Occipital lobe (tissue), 2 donors: ENCODE data around the gene TTC28. TPM values are rescaled to one million over a fixed set of nuclear protein-coding genes. Genes with fewer than 3 reads are reported as not detected.
"Not testable (repeated sequence)": the region's sequence is repeated elsewhere in the genome, so short reads cannot be mapped to it uniquely, and the experiment has no call there.

Experiments used
- DNase-seq: peaks from one replicate; lab custom pipeline; 2025; lab: John Stamatoyannopoulos, UW
- total RNA-seq: library from RNA; depleted of rRNA; stranded (reverse); fragments of >200 nt; gene quantifications from one replicate; pipeline ENCODE4 v1.2.3, GENCODE V29; 2014

TTC28 gene
- total RNA-seq, 1 donor from 2014 or later, result 157 TPM

DNA sequence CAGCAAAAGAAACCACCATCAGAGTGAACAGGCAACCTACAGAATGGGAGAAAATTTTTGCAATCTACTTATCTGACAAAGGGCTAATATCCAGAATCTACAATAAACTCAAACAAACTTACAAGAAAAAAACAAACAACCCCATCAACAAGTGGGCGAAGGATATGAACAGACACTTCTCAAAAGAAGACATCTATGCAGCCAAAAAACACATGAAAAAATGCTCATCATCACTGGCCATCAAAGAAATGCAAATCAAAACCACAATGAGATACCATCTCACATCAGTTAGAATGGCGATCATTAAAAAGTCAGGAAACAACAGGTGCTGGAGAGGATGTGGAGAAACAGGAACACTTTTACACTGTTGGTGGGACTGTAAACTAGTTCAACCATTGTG is 188.4 kb downstream of the TTC28 start:
- DNase-seq, result not testable (repeated sequence)

DNA sequence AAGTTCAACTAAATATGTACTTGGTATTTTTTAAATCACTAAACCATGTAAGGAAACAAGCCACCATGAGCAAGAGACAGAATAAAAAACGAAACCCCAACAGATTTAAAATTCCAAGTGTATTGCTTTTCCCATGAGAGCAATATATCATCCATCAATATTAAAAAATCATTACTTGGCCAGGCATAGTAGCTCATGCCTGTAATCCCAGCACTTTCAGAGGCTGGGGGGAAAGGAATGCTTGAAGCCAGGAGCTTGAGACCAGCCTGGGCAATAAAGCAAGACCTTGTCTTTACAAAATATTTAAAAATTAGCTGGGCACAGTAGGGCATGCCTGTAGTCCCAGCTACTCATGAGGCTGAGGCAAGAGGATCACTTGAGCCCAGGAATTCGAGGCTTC is 190.8 kb downstream of the TTC28 start:
- DNase-seq, result no peak

DNA sequence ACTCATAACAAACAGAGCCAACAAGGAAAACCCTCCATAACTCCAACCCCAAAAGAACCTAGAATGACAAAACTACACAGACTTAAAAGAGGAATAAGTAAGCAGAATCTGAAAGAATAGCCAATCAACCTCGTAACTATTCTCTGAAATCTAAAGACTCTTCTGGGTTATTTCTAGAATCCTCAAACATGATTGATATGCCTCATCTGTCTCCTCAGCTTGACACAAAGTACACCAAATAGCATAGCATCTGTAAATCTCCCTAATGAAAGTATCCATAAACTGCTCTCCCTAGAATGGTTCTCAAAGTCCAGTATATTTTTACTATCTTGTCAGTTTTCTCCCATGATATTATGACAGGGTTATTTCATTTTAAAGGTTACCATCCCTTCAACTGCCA is 195.0 kb downstream of the TTC28 start:
- DNase-seq, result no peak

DNA sequence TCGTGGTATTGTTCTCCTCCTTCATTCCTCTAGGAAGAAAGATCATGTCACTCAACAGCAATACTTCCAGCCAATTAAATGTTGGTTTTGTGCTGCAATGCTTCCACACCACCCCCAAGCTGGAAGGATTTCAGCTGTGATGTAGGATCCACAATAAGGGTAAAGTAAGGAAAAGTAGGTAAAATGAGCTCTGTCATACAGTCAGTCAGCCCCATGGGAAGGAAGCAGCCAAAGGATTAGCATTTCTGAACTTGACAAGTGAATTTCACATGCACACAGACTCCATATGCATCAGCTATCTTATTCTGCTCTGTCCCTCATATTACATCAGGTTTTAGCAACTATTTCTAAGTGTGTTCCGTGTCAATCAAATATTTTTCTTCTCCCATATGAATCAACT is 197.9 kb downstream of the TTC28 start:
- no peak for DNase-seq

GRCh38 chr22:28480000-28480715 is 199.5 kb downstream of the TTC28 start:
- no peak for DNase-seq

GRCh38 chr22:28478564-28478963 is 201.1 kb downstream of the TTC28 start:
- no peak for DNase-seq

DNA sequence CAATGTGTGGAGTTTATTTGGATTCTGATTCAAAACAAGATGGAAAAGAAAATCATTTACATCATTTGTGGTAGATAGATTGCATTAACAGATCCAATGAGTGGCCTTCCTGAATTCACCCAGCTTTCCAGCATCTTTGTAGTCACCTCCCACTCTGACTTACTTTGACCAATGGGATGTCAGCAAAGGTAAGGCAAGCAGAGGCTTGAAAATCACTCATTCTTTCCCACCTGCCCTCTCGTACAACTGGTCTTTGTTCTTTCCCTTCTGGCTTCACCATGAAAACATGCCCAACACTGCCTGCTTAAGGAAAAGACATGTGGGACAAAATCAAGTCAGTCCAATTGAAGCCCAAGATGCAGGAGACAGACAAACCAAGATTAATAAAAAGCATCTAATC is 202.1 kb downstream of the TTC28 start:
- no peak for DNase-seq

DNA sequence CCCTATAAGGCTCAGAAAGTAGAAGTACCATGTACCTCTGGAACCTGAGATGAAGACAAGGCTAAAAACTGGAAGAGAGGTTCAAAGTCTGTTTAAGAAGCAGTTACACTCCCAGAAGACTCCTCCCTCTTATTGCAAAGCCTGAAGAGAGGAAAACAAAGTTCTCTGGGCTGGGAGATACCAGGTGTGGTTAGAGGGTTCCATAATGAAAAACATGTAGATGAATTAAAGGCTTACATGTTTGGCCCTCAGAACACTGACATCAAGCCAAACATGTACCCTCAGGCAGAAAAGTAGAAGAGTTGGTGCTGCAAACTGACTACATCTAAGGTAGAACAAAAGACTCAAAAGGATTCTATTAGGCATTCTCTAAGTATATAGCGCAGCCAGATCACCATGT is 205.3 kb downstream of the TTC28 start:
- DNase-seq, result no peak

GRCh38 chr22:28473258-28473657 is 206.4 kb downstream of the TTC28 start:
- no peak for DNase-seq

DNA sequence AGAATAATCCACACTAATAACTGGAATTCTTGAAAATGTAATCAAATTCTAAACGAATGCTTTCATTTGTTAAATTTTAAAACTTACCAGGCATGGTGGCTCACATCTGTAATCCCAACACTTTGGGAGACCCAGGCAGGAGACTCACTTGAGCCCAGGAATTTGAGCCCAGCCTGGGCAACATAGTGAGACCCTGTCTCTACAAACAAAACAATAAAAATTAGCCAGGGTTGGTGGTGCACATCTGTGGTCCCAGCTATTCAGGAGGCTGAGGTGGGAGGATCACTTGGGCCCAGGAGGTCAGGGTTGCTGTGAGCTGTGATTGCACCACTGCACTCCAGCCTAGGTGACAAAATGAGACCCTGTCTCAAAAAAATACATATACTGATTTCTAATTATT is 212.6 kb downstream of the TTC28 start:
- DNase-seq, result not testable (repeated sequence)

DNA sequence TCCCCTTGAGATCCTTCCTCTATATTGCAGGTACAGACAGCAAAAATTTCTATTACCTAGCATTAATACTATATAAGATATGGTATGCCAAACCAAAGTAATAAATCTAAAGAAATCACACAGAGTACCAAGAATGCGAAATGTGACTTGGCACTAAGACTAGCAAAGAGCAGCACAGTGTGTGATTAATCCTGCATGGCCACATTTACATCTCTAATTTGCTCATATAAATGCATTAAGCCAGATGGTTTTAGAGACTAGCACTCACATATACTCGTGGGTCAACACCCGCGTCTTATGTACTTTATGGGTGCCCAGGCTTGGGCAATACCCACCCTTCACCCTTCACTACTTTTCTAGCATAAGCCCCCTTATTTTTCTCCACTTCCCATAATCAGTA is 213.2 kb downstream of the TTC28 start:
- no peak for DNase-seq

DNA sequence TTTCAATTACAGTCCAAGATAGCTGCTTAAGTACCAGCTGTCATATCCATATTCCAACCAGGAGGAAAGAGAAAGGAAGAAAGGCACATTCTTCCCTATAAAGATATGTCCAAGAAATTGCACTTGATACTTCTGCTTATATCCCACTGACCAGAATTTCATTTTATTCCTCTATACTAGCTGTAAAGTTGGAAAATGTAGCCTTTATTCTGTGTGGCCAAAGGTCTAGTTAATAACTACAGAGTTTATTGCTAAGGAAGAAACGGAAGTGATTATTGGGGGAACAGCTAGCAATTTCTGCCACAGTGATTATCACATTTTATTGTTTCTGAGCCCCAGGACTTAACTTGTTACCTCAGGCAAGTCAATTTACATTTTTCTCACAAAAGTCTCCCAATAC is 213.8 kb downstream of the TTC28 start:
- no peak for DNase-seq

DNA sequence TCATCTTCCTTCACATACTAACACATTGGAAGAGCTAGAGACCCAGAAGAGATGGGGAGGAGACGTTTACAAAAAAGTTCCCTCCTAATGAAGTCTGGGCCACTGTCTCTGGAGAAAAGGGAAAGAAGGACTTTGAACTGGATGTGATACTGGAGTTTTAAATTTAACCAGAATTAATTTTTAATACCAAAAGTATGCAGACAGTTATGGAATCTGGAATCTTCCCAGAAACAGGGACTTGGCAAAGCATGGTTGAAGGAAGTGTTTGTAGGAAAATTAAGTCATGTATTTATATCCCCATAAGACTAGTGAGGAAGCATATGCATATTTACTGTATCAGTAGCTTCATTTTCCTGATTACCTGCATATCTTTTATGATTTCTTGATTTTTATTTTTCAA is 215.5 kb downstream of the TTC28 start:
- no peak for DNase-seq

GRCh38 chr22:28463408-28463807 is 216.2 kb downstream of the TTC28 start:
- not testable (repeated sequence) for DNase-seq

- no peak for DNase-seq
Observed at GRCh38 chr22:28462901-28463300, 216.7 kb downstream of the TTC28 start.

GRCh38 chr22:28462041-28462440 is 217.6 kb downstream of the TTC28 start:
- DNase-seq, result no peak

DNA sequence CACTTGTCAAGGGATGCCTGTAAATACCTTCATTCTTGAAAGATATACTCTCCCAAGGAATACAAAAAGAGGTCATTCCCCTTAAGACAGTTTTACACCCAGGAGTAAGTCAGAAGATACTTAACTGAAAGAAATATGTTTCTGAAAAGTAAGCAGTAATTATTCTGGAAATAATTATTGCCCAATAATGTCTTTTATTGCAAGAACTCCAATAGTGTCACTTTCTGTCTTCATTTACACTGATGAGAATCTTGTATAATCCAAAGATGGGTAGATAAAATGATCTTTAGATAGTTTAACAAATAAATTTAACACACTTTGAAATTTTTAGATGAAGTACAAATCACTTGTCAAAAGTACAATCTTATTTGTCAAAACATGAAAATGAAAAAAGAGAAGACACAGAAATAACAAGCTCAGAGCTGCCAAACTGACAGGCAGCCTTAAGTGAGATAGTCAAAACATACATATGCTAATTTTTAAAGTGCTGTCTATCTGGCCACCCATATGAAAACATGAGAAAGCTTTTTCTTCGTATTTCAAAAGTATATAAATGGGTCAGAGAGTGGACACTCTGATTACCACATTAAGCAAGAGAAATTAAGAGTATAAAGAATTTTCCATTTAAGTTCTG is 225.1 kb downstream of the TTC28 start:
- no peak for DNase-seq

GRCh38 chr22:28450109-28450508 is 229.5 kb downstream of the TTC28 start:
- DNase-seq, result no peak

DNA sequence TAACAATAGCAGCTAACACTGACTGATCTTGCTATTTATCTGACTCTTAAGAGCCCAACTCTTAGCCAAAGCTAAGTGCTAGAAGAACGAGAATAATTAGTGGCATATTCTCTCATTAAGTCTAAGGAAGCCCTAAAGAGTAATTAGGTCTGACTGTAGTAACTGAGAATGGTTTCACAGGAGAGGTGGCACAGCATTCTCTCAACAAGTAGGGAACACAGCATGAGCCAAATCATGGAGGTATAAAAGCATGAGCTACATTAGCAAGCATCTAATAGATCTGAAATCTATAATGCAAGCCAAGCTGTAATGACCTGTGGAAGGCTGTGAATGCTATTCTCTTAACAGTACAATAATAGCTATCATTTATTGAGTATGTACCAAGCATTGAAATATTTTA is 230.6 kb downstream of the TTC28 start:
- no peak for DNase-seq

- no peak for DNase-seq
Observed at GRCh38 chr22:28448625-28449024, 231.0 kb downstream of the TTC28 start.

DNA sequence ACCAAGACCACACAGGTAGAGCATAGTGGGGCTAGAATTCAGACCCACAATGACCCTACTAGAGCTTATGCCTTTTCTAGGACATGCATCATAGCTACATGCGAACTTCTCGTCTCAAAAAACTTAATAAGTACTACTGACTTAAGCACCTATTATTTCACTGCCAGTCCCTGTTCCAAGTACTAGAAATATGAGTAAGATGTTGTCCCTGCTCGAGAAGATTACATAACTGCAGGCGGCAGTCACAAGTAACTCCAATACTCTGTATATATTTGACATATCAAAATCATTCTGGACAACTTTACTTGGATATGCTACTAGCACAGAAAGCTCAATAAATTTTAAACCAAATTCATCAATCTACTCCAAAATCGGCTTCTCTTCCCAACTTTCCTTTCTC is 235.0 kb downstream of the TTC28 start:
- no peak for DNase-seq

GRCh38 chr22:28443526-28443876 is 236.1 kb downstream of the TTC28 start:
- peak; percentile 60 for DNase-seq

DNA sequence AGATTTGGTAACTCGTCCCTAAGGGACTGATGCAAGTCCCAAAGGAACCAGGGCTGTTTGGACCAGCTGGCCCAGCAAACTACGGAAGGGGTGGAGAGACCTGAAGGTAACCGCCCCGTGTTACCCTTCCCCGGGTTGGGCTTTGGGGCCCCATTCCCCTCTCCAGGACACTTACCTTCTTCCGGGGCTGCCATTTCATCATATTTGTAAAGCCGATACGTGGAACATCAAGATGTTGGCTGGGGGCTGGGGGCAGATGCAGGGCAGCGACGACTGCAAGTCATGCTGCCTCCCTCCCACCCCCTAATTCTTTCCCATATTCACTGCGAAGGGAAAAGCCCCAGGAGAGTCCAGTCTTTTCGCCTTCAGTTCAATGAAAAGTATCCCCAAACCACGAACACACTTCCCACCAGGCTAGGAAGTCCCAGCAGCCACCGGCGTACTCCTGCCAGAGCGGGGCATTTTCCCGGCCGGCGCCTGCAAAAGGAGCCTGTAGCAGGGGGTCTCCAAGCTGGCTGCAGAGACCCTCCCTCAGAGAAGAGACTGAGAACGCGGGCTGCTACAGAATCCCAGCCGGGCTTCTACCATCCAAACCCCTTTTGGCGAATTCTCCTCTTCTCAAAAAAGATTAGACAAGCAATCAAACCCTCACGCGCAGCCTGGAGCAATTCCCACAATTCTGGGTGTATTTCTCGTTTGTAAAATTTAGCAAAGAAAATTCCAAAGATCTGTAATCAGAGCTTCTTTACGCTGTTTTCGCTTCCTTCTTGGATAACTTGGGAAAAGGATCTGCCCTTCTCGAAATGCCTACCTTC is 236.7 kb downstream of the TTC28 start:
- no peak for DNase-seq
